Neutrophil (primary cell): ENCODE data around the gene FAN1.

Experiments
- H3K27ac ChIP-seq: fragments of 200-600 bp; sonication (generic); 2 replicates; pipeline ENCODE4 v1.5.1; 2016; ENCODE audit warnings: mild to moderate bottlenecking, moderate library complexity
- H3K27me3 ChIP-seq: fragments of 200-600 bp; sonication (generic); 2 replicates; pipeline ENCODE4 v1.6.0; 2016; ENCODE audit warnings: mild to moderate bottlenecking
- H3K36me3 ChIP-seq: fragments of 200-600 bp; sonication (generic); 2 replicates; pipeline ENCODE4 v1.5.1; 2017
- H3K4me1 ChIP-seq, 2 experiments: fragments of 200-600 bp in 1 of 2; sonication (generic) in 1 of 2; 1 replicate in 1 of 2; 2 replicates in 1 of 2; pipeline versions ENCODE4 v1.5.1 to v1.6.1; 2013 to 2016; ENCODE audit warnings: low read depth in 1 of 2, low read length in 1 of 2, mild to moderate bottlenecking in 1 of 2, moderate library complexity in 1 of 2; ENCODE audit not compliant: control insufficient read depth in 1 of 2, insufficient read depth in 1 of 2
- H3K4me3 ChIP-seq, 2 experiments: fragments of 200-600 bp in 1 of 2; sonication (generic) in 1 of 2; 1 replicate in 1 of 2; 2 replicates in 1 of 2; pipeline ENCODE4 v1.5.1; 2013 to 2016; ENCODE audit warnings: low read depth in 1 of 2, low read length in 1 of 2, mild to moderate bottlenecking in 1 of 2, moderate library complexity in 1 of 2
- H3K9me3 ChIP-seq: fragments of 200-600 bp; sonication (generic); 2 replicates; pipeline ENCODE4 v1.5.1; 2016
- TF ChIP-seq, protein P1 (sequence below): fragments of 200-600 bp; sonication (generic); IDR thresholded peaks from 2 replicates; pipeline ENCODE4 v1.5.1; 2016; ENCODE audit warnings: antibody characterized with exemption

The FAN1 gene

DNA sequence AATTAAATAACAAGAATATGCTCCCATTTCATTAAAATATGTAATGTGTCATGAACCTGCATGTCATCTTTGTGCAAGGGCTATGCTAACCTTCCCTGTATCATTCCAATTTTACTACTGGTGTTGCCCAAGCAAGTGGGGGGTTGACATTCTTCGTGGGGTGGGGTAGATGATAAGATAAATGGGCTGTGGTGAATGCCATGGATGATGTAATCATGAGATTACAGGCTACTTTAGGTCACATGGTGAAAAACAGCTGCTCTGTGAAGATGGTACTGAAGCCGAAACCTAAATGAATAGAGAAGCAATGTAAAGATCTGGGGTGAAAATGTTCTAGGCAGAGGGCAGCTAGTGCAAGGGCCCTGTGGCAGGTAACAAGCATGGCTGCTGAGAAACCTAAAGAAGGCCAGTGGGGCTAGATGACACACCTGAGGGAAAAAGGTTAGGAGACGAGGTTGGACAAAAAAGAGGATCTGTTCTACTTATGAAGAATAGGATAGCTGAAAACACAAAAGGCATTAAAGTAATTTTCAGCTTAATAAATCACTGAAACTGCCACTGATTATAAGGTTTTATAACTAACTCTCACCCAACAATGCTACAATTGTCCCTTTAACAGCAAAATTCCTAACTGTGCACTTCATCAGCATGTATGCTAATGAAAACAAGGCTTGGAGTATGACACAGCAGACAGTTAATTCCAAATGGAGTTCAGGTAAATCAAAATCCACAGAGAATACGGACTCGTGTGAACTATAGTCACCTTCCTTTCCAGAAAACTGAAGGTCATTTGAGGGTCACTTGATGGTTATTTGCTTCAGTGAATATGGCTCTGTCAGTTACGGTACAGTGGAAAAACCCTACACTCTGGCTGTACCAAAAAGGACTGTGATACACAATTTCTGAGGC lies 52.8 kb downstream of the FAN1 start:
- H3K4me3 ChIP-seq, result no peak overlapping the region
- peaks cover 99% of the 10 kb centered on the region for H3K36me3 ChIP-seq
- no peak overlapping the region for H3K27ac ChIP-seq
- H3K9me3 ChIP-seq, result no peaks in the 10 kb centered on the region
- peaks cover 11 to 13% of the 10 kb centered on the region in 2 experiments for H3K4me1 ChIP-seq
- TF ChIP-seq, protein P1, sequence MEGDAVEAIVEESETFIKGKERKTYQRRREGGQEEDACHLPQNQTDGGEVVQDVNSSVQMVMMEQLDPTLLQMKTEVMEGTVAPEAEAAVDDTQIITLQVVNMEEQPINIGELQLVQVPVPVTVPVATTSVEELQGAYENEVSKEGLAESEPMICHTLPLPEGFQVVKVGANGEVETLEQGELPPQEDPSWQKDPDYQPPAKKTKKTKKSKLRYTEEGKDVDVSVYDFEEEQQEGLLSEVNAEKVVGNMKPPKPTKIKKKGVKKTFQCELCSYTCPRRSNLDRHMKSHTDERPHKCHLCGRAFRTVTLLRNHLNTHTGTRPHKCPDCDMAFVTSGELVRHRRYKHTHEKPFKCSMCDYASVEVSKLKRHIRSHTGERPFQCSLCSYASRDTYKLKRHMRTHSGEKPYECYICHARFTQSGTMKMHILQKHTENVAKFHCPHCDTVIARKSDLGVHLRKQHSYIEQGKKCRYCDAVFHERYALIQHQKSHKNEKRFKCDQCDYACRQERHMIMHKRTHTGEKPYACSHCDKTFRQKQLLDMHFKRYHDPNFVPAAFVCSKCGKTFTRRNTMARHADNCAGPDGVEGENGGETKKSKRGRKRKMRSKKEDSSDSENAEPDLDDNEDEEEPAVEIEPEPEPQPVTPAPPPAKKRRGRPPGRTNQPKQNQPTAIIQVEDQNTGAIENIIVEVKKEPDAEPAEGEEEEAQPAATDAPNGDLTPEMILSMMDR, result no peak
- H3K27me3 ChIP-seq, result no peaks in the 10 kb centered on the region

DNA sequence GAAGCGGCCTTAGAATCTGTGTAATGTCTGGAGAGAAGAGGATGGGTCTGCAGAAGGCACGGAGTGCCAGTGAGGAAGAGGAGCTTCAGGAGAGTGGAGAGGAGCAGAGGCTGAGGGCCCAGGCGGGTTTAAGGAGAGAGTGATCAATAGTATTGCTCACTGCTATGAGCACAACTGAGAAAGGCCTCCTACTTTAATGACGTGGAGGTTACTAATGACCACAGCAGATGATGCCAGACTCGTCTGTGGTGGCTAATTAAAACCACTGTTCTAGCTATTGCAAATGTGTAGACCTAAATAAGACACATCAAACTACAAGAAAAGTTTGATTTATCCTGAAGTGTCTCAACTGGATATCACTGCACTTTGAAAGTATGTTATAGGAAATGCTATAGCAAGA lies 54.5 kb downstream of the FAN1 start:
- no peaks in the 10 kb centered on the region for H3K27me3 ChIP-seq
- no peaks in the 10 kb centered on the region for H3K9me3 ChIP-seq
- H3K4me1 ChIP-seq, result peaks cover 17 to 22% of the 10 kb centered on the region in 2 experiments
- TF ChIP-seq, protein P1, result no peak
- no peak overlapping the region for H3K4me3 ChIP-seq
- H3K36me3 ChIP-seq, result peaks cover 97% of the 10 kb centered on the region
- no peak overlapping the region for H3K27ac ChIP-seq

DNA sequence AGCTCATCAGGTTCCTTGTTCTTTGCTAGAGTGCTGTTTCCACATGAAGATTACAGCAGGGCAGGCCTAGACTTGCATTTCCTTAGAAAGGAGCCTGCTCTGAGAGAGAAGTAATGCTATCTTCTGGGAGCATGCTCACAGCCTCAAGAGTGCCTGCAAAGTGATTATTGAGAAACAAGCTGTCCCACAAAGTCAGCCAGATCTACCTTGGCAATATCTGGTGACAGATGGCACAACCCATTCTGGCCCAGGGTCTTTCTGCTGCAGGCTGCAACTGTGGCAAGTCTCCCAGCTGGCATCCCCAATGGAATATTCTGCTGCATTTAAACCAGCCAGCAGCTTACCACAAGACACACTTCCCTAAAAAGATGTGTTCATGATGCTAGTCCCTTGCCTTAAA lies 58.4 kb downstream of the FAN1 start:
- Histone ChIP-seq H3K9me3 (no peaks in the 10 kb centered on the region), H3K4me3 (no peak overlapping the region), H3K27ac (peak overlapping the region; percentile 64), H3K36me3 (peaks cover 99% of the 10 kb centered on the region), H3K4me1 (peaks cover 6 to 9% of the 10 kb centered on the region in 2 experiments), H3K27me3 (no peaks in the 10 kb centered on the region)
- TF ChIP-seq, protein P1, result no peak

DNA sequence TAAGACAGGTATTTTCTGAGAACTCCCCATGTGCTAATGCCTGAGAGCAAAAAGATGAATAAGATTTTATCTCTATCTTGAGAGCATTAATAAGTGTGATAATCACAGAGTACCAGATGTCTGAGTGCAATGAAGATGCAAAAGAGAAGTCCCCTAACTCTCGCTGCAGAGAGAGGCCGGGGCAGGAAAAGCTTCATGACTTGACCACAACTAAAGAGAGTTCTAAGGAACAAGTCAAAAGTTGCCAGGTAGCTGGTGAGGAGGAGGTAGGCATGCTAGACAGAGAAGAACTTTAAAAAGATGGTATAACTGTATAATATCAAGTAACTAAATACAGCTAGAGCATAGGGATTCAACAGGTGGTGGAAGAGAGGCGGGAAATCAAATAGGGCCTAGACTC lies 58.9 kb downstream of the FAN1 start:
- H3K36me3 ChIP-seq, result peaks cover 99% of the 10 kb centered on the region
- peaks cover 6 to 9% of the 10 kb centered on the region in 2 experiments for H3K4me1 ChIP-seq
- no peak overlapping the region for H3K4me3 ChIP-seq
- no peaks in the 10 kb centered on the region for H3K27me3 ChIP-seq
- TF ChIP-seq, protein P1, result no peak
- H3K27ac ChIP-seq, result peak overlapping the region; percentile 64
- H3K9me3 ChIP-seq, result no peaks in the 10 kb centered on the region

DNA sequence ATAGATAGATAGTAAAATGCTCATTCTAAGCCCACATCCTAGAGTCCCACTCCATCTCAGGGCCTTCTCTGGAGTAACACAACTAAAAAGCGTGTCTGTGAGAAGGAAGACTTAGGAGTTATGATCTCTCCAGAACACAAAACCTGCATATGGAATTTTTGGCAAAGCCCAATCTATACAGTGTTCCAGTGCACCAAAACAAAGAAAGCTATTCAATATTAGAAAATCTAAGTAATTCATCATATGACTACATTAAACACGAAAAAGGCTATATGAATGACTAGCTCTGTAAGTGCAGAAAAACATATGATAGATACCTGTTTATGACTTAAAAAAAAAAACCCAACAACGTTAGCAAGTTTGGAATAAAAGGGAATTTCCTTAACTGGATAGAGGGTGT lies 60.0 kb downstream of the FAN1 start:
- TF ChIP-seq, protein P1, result no peak
- no peak overlapping the region for H3K4me3 ChIP-seq
- peaks cover 96% of the 10 kb centered on the region for H3K36me3 ChIP-seq
- H3K4me1 ChIP-seq, result peaks cover 6 to 9% of the 10 kb centered on the region in 2 experiments
- H3K27ac ChIP-seq, result no peak overlapping the region
- no peaks in the 10 kb centered on the region for H3K9me3 ChIP-seq
- H3K27me3 ChIP-seq, result no peaks in the 10 kb centered on the region
